GM18498 (cell line): ENCODE results near the gene SMYD5.
"Not testable (repeated sequence)": the region's sequence is repeated elsewhere in the genome, so short reads cannot be mapped to it uniquely, and the experiment has no call there.

Experiments
- ATAC-seq: cut with Tn5 transposase; IDR thresholded peaks from one replicate; pipeline ENCODE4 v1.9.1; 2021; ENCODE audit warnings: mild to moderate bottlenecking, moderate library complexity; ENCODE audit not compliant: unreplicated experiment

SMYD5 gene

DNA sequence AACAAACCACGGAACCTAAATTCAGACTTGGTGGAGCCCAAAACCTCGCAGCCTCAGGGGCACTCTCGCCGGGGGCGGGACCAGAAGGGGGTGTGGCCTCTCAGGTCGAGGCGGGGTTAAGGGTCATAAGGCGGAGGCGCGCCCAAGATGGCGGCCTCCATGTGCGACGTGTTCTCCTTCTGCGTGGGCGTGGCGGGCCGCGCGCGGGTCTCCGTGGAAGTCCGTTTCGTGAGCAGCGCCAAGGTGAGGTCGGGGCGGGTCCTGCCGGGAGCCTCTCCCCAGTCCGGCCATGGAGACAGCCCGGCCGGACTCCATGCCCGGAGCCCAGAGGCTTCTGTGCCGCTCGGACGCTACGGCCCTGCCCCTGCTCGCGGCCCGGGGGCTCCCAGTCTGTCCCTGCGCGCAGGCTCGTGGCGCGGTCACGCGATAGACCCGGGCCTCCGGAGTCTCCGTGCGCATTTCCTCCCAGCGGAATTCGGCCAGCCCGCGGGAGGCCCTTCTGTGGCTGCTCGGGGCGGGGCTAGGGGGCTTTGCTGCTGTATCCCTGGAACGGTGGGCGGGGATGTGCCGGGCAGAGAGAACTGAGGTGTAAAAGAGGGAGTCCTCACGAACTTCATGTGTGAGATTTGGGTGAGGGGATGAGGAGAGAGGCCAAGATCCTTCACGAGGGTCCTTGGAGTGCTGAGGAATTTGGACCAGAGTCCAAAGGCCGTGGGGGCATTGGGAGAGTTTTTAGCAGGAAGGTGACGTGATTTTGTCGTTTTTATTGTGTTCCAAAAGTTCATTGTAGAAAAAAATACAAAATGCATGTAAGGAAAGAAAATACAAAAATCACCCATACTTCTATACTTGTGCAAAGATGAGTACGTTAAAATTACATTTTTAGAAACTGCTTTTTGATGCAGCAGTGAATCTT, at the start of gene SMYD5:
TSS of gene SMYD5 (plus strand) at position 126 of the 916 bp plus-strand sequence. CDS start at position 148, 22 bp downstream.
- ATAC-seq = peak; percentile 93

DNA sequence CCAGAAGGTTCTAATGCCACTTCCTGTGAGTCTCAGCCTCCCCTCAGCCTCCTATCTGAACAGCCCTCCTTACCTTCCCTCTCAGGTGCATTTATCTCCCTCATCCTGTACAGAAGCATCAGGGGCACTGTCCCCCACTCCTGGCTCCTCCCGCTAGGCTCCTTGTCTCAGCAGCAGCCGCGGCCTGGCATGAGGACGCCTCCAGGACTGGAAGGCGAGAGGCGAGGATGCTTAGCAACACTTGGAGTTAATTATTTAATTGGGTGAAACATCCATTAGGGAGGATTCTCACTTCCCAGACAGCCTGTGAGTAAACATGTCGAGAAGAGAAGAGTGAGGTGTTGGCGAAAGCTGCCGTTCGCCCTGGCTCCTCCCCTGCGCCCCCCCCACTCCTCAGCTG, 48.1 kb upstream of the SMYD5 start:
- ATAC-seq = not testable (repeated sequence)

DNA sequence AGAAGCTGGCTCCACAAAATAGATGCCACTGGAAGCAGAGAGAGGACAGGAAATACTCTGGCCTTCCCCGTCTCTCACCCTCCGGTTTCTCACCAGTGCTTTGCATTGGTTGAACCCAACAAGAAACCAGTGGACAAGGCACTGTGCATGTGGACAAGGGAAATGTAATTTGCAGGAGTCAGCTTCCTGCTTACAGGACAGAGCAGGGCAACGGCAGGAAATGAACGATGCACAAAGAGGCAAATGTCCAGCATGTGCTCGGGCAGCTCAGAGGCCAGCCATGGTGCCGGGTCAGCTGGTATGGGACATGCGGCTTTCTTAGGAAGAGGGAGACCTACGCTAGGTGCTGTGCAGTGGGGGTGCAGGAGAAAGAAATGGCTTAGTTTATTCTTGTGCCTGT, 47.2 kb upstream of the SMYD5 start:
- ATAC-seq = not testable (repeated sequence)

DNA sequence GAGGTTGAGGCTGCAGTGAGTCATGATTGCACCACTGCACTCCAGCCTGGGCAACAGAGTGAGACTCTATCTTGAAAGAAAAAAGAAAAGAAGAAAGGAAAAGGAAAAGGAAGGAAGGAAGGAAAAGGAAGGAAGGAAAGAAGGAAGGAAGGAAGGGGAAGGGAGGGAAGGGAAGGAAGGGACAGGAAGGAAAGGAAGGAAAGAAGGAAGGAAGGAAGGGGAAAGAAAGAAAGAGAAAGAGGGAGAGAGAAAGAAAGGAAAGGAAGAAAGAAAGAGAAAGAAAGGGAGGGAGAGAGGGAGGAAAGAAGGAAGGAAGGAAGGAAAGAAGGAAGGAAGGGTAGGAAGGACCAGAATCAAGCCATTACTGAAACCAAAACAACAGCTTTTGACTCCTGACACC, 45.7 kb upstream of the SMYD5 start:
- ATAC-seq = not testable (repeated sequence)

DNA sequence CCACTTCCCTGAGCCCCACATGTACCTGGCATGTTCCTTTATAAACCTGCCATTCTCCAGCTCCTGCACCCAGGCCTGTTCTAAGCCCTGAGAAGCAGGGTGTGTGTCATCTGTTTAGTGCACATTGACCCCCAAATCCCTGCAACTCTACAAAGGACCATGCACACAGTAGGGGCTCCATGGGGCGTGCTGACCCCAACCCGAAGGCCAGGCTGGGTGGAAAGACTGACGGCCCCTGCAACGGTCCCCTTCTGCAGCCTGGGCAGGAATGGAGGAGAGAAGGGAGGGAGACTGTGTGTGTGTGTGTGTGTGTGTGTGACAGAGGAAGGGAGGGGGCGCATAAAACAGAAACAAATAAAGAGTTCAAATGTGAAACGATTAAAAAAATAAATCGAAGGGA, 43.7 kb upstream of the SMYD5 start:
- not testable (repeated sequence) for ATAC-seq

DNA sequence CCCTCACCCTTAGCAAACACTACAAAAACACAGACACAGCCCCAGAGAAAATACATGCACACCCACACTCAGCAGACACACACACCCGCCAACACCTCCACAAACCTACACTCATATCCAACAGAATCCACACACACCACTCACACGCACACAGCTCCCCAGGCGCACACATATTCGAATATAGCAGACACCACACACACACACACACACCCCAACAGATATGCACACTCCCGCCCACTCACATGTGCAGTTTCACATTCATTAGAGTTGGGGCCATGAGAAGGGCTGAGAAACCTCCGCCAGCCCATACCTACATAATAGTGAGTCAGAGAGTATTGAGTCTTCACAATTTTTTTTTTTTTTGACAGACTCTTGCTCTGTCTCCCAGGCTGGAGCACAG, 41.1 kb upstream of the SMYD5 start:
- no peak for ATAC-seq

DNA sequence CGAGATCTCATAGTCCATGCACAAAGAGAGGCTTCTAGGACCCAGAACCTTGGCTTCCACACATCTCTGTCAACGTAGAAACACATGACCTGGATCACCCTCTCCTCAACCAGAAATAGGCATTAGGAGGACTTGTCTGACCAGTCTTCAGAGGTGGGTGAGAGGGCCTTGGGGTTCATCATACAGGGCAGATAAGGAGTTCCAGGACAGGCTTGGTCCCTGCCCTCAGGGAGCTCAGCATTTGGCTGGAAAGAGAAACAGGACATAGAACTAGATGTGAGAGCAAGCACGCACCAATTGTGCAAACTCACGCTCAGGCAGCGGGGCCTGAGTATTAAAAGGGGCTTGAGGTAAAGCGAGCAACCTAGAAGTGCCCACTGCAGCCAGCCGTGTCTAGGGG, 40.3 kb upstream of the SMYD5 start:
- ATAC-seq = no peak

DNA sequence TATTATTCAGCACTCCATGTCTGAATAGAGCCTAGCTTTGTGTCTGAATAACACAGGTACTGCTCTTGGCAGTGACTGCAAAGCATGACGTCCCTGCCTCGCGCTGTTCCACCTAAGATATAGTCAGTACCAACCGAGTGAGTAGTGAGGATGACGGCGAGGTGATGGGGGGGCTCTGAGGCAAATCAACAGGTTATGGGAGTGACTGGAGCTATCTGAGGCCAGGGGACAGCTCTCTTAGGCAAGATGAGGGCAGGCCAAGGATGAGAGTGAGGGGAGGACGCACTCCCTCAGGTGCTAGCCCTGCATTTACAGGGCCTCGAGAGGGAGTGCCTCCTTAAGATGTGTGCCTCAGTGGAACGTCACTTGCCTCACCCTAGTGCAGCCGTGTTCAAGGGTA, 39.8 kb upstream of the SMYD5 start:
- ATAC-seq = no peak

DNA sequence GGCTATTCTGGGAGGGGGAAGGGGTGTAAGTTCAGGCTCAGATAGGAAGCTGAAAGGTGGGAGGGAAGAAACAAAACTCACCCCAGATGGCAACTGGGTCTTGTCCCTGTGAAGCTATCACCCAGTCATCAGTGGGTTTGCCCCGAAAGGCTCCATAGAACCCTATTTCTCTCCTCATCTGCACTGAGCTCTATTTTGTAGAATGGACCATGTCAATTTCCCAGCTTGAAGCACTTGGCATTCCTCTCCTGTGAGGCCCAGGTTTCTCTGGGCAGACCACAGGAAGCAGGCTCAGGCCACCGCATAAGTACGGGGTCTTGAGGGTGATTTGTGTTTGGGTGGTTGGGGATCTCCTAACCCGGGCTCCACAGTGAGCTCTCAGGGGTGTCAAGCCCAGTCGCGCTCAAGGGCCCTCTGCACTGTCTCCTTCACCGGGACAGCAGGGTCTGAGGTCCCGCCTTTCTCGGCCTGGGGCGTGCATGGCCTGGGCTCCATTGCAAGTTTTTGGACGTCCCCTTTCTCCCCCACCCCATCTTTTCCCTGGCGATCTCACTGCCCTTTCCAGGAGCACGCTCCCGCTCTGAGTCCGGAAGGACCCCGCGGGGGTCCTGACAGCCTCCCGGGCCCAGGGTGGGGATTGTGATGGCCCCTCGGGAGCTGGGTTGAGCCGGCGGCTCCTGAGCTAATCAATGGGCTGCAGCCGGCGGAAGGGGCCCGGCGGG, 38.9 kb upstream of the SMYD5 start:
- ATAC-seq = no peak

DNA sequence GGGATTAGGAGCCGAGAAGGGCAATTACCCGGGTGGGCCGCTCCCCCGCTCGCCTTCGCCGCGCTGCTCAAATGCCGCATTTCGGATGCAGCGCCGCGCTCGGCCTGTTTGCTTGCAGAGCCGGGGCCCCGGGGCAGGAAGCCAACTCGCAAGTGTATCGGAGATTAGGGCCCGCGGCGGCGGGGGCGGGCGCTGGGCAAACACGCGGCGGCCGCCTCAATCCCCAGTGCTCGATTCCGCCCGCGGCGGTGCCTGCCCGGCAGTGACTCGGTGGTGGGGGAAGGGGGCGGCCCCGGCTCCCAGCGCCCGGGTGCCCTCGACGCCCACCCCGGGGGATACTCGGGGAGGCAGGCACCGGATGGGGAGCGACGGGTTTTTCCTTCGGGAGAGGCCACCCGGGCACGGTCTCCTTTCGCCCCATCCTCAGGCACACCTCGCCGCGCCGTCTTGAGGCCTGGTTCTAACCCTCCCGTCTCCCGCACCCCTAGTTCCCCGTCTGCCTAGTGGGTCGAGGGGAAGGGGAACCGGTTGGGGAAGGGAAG, 38.3 kb upstream of the SMYD5 start:
- ATAC-seq = peak; percentile 46

DNA sequence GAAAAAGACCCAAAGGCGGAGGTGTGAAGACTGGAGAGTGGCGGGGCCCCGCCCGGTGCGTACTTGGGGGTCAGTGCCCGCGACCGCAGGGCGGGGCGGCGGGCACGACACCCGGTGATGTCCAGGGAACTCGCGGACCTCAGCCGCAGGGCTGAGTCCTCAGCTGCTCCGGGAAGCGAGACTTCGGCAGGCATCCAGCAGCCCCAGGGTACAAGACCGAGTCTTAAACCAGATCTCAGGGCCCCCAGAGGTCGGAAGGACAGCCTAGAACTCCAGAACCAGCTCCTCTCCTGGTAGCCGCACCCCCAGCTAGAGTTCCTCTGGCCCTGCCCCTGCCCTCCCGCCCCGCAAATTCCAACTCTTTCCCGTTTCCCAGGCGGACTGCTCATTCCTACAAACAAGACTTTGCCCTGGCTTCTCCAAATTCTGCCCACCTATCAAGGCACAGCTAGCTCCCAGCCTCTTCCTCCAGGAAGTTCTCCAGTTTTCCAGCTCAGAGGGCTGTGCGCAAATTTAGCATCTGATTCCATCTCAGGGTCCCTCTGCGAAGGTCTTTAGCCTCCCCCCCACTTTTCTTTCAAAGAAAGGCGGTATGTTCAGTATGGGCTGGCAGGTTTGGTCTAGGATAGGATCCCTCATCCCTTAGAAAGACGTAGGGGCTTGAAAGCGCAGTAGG, 37.7 kb upstream of the SMYD5 start:
- ATAC-seq = no peak

DNA sequence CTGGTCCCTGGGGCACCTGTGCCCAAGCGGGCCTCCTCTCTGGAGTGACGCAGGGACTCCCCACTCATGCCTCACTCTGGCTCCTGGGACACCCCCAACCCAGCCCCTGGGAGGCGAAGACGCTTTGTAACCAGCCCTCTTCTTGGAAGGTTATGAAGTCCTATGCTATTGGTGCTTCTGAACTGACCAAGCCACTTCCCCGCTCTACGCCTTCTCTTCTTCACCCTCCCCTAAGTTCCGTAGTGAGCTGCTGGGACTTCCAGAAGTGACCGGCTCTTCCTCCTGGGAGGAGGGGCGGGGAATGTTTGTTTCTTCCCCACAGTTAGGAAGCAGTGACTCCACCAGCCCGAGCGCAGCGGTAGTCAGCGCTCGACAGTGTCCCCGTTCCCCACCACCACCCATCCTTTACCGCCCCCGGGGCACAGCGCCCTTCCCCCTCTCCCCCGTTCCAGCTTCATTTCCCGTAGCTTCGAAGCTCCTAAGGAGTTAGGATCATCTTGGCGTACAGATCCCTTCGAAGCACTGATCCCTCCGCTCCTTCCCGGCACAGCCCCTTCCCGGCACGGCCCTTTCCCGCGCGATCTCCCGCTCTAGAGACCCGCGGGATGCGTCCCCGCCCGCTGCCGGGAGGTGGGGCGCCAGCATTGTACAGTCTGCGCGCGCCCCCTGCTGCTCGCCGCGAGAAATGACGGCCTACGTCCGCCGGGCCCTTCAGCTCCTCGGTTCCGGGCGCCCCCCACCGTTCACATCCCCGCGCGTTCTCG, 37.0 kb upstream of the SMYD5 start:
- ATAC-seq = peak; percentile 89

DNA sequence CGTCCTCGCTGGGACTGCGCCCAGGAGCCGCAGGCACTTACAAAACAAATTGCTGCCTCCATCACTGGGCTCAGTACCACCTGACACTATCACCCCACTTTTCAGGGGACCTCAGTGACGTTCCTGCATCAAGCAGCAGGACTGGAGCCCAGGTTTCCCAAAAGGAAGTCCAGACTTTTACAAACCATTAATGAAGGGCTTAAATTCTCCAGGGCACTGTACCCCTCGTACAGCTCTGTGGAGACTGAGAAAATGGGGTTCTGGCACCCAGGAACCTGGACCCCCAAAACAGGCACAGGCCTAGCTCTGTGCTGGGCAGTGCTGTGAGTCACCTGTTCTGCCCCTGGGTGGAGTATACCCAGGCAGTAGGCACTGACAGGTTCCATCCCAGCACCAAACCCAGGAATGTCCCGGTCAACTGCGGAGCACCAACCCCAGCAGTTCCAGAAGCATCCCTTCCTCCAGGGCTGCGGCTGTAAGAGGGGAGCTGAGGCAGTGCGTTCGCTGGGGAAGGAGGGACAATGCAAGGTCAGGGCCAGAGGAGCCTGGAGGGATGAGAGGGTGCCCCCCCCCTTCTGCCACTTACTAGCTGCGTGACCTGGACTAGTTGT, 36.3 kb upstream of the SMYD5 start:
- peak; percentile 5 for ATAC-seq

DNA sequence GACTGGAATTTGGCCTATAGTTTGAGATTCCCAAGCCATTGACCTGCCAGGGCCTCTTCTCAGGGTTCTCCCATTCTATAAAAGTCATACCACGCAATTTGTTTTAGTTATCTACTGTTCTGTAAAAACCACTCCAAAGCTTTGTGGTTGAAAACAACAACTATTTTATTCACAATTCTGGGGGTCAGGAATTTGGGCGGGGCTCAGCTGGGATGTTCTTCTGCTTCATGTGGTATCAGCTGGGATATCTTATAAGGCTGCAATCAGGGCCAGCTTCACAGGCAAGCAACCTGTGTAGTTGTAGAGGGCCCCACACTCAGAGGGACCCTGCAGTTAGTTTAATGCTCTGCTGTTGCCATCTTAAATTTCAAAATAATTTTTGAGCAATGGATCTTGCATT, 28.1 kb upstream of the SMYD5 start:
- ATAC-seq = no peak

DNA sequence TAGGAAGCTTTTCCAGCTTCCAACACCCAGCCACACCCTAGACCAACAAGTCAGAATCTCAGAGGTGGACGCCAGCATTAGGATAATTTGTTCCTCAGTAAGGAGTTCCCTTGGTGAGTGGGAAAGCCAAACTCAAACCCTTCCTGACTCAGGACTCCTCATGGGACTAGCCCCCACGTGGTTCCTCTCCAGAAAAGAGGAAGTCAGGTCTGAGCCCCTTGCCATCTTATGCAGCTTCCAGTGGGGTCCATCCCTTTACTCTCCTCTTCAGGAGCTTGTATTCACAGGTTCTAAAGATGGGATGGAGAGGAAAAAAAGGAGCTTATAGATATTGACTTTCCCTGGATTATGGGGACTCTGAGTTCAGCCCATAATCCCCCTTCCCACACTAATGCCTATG, 26.5 kb upstream of the SMYD5 start:
- ATAC-seq = no peak

DNA sequence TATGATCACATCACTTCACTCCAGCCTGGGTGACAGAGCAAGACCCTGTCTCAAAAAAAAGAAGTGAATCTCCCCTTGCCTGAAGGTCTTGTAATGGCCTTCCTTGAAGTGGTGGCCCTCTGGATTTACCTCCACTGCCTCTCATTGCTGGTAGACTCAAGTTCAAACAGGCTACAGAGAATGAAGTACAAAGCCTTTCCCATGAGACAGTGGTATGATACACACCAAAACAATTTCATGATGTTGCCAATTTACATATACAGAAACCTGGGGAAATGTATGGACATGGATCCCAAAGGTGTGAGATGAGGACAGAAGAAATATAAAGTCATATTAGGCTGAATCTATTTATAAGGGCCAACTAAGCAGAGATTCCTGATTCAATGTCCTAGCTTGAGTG, 16.5 kb upstream of the SMYD5 start:
- ATAC-seq = no peak

DNA sequence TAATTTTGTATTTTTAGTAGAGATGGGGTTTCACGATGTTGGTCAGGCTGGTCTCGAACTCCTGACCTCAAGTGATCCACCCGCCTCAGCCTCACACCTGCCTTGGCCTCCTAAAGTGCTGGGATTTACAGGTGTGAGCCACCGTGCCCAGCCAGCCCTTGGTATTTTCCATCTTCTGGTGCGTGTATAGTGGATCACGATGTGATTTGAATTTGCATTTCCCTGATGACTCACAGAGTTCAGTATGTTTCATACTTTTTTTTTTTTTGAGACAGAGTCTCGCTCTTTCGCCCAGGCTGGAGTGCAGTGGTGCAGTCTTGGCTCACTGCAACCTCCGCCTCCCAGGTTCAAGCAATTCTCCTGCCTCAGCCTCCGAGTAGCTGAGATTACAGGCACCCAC, 13.8 kb upstream of the SMYD5 start:
- not testable (repeated sequence) for ATAC-seq

DNA sequence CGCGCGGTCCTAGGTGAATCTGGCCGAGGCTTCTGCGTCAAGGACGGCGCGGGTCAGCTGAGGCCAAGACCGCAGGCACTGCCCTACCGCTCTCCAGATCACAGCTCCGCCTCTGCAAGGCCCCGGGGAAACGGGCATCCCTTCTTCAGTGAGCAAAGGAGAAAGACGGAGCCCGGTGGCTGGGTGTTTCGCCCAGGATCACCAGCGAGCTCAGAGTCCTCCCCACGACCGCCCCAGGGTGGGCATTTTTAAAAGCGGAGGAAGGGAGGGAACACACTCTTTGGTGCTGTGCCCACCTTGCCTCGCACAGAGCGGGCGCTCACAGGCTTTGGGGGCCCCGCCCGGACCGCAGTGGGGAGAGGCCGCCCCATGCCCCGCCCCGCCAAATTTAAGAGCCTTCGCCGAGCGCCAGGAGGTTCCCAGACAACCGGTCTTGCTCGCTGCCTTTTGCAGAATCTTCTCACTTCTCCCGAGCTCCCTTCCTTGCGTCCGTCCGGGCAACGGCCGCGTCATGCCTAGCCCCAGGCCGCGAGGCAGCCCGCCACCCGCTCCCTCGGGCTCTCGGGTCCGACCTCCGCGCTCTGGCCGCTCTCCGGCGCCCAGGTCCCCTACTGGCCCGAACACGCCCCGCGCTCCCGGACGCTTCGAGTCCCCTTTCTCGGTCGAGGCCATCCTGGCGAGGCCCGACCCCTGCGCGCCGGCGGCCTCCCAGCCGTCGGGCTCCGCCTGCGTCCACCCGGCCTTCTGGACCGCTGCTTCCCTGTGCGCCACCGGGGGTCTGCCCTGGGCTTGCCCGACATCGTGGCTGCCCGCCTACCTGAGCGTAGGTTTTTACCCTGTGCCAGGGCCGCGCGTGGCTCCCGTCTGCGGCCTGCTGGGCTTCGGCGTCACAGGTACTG, 11.6 kb upstream of the SMYD5 start, which contains the start of gene NOTO:
TSS of gene NOTO (plus strand) at position 419 of the 899 bp plus-strand sequence. CDS start at position 512, 93 bp downstream.
- no peak for ATAC-seq
